ENCODE measurements around the gene CRYGC. TPM values are rescaled to one million over a fixed set of nuclear protein-coding genes. Genes with fewer than 3 reads are reported as not detected.
"Not testable (repeated sequence)": the region's sequence is repeated elsewhere in the genome, so short reads cannot be mapped to it uniquely, and the experiment has no call there.

Gene CRYGC
- total and polyA plus RNA-seq, 4 experiments from 2014 or later = not detected

- Histone ChIP-seq H3K4me3 (ENCODE audit: low read length in 2 of 2) (no peak overlapping the region), H3K4me1 (ENCODE audit: insufficient read depth, low read length) (no peaks in the 10 kb centered on the region), H3K27me3 (ENCODE audit: insufficient read depth, low read length) (no peaks in the 10 kb centered on the region), H3K27ac (ENCODE audit: low read depth, low read length) (no peak overlapping the region), H3K9me3 (ENCODE audit: control insufficient read depth in 1 of 2, low read length in 2 of 2) (no peaks in the 10 kb centered on the region), H3K36me3 (ENCODE audit: insufficient read depth, low read length) (no peaks in the 10 kb centered on the region)
- peaks cover 0 to 17% (median 13%) of the 10 kb centered on the region in 8 donors for H3K9me3 Mint-ChIP-seq
- CTCF ChIA-PET (ENCODE audit: partially characterized antibody) = no interaction called here
- POLR2A ChIA-PET (ENCODE audit: partially characterized antibody) = no interaction called here
- no peak for DNase-seq
- intact Hi-C loops (cut with micrococcal nuclease) = no loop called here
- H3K27ac Mint-ChIP-seq = no peak overlapping the region
- no peak overlapping the region for H3K4me3 Mint-ChIP-seq
- no peaks in the 10 kb centered on the region for H3K36me3 Mint-ChIP-seq
- H3K27me3 Mint-ChIP-seq = peaks cover 7 to 13% of the 10 kb centered on the region in 2 donors
- H3K4me1 Mint-ChIP-seq = no peaks in the 10 kb centered on the region
Observed at GRCh38 chr2:208147759-208148158, 18.1 kb upstream of the CRYGC start.

GRCh38 chr2:208147008-208147407, 17.4 kb upstream of the CRYGC start:
- Mint-ChIP-seq H3K4me1 (no peaks in the 10 kb centered on the region), H3K9me3 (peaks cover 0 to 15% (median 12%) of the 10 kb centered on the region in 8 donors), H3K36me3 (no peaks in the 10 kb centered on the region), H3K4me3 (no peak overlapping the region), H3K27ac (no peak overlapping the region), H3K27me3 (peaks cover 7 to 13% of the 10 kb centered on the region in 2 donors)
- intact Hi-C loops (cut with micrococcal nuclease) = no loop called here
- H3K27ac ChIP-seq (ENCODE audit: low read depth, low read length) = no peak overlapping the region
- H3K36me3 ChIP-seq (ENCODE audit: insufficient read depth, low read length) = no peaks in the 10 kb centered on the region
- no peak for DNase-seq
- H3K4me1 ChIP-seq (ENCODE audit: insufficient read depth, low read length) = no peaks in the 10 kb centered on the region
- no peak overlapping the region for H3K4me3 ChIP-seq (ENCODE audit: low read length in 2 of 2)
- no peaks in the 10 kb centered on the region for H3K27me3 ChIP-seq (ENCODE audit: insufficient read depth, low read length)
- ChIA-PET CTCF (ENCODE audit: partially characterized antibody) (interaction anchor here (1.4 kb wide), 1 partner anchor 10 kb away, joined by 3 read pairs; no protein-coding TSS in a partner anchor), POLR2A (ENCODE audit: partially characterized antibody) (no interaction called here)
- H3K9me3 ChIP-seq (ENCODE audit: control insufficient read depth in 1 of 2, low read length in 2 of 2) = no peaks in the 10 kb centered on the region

GRCh38 chr2:208146006-208146405, 16.4 kb upstream of the CRYGC start, which contains the start of gene CRYGB:
Gene CRYGB, minus strand, starts transcription at chr2:208146158. Its CDS starts 38 bp downstream, at chr2:208146120.
- no peak within 1 kb of the TSS for H3K27ac ChIP-seq (ENCODE audit: low read depth, low read length)
- Mint-ChIP-seq H3K27me3 (peaks cover 7 to 13% of the 10 kb centered on the region in 2 donors), H3K9me3 (peaks cover 0 to 8% (median 5%) of the 10 kb centered on the region in 8 donors), H3K4me3 (no peak within 1 kb of the TSS), H3K36me3 (no peaks in the 10 kb centered on the region), H3K4me1 (no peaks in the 10 kb centered on the region), H3K27ac (no peak within 1 kb of the TSS)
- ChIA-PET POLR2A (ENCODE audit: partially characterized antibody) (no interaction called here), CTCF (ENCODE audit: partially characterized antibody) (interaction anchor here (1.4 kb wide), 1 partner anchor 9 kb away, joined by 3 read pairs; no protein-coding TSS in a partner anchor)
- no peak for DNase-seq
- no peaks in the 10 kb centered on the region for H3K9me3 ChIP-seq (ENCODE audit: control insufficient read depth in 1 of 2, low read length in 2 of 2)
- H3K4me1 ChIP-seq (ENCODE audit: insufficient read depth, low read length) = no peaks in the 10 kb centered on the region
- no peaks in the 10 kb centered on the region for H3K27me3 ChIP-seq (ENCODE audit: insufficient read depth, low read length)
- no peak within 1 kb of the TSS for H3K4me3 ChIP-seq (ENCODE audit: low read length in 2 of 2)
- no peaks in the 10 kb centered on the region for H3K36me3 ChIP-seq (ENCODE audit: insufficient read depth, low read length)
- intact Hi-C loops (cut with micrococcal nuclease) = no loop called here

GRCh38 chr2:208142925-208143799, 13.5 kb upstream of the CRYGC start:
- no peaks in the 10 kb centered on the region for H3K27me3 ChIP-seq (ENCODE audit: insufficient read depth, low read length)
- H3K27ac ChIP-seq (ENCODE audit: low read depth, low read length) = no peak overlapping the region
- H3K4me3 ChIP-seq (ENCODE audit: low read length in 2 of 2) = no peak overlapping the region
- Mint-ChIP-seq H3K27ac (no peak overlapping the region), H3K27me3 (peaks cover 2 to 7% of the 10 kb centered on the region in 2 donors), H3K36me3 (no peaks in the 10 kb centered on the region), H3K4me1 (no peaks in the 10 kb centered on the region), H3K4me3 (no peak overlapping the region), H3K9me3 (peaks cover 0 to 4% (median 2%) of the 10 kb centered on the region in 8 donors)
- intact Hi-C loops (cut with micrococcal nuclease) = no loop called here
- ChIA-PET CTCF (ENCODE audit: partially characterized antibody) (interaction anchor here (1.0 to 1.4 kb wide), 2 partner anchors 12 to 33 kb away, joined by 3 read pairs; no protein-coding TSS in a partner anchor), POLR2A (ENCODE audit: partially characterized antibody) (no interaction called here)
- no peak for DNase-seq
- no peaks in the 10 kb centered on the region for H3K4me1 ChIP-seq (ENCODE audit: insufficient read depth, low read length)
- no peaks in the 10 kb centered on the region for H3K36me3 ChIP-seq (ENCODE audit: insufficient read depth, low read length)
- no peaks in the 10 kb centered on the region for H3K9me3 ChIP-seq (ENCODE audit: control insufficient read depth in 1 of 2, low read length in 2 of 2)

- Mint-ChIP-seq H3K36me3 (peaks cover 0 to 3% of the 10 kb centered on the region in 2 donors), H3K27me3 (peaks cover under 1 to 2% of the 10 kb centered on the region in 2 donors), H3K9me3 (peaks cover 0 to 7% (median 4%) of the 10 kb centered on the region in 8 donors), H3K4me1 (no peaks in the 10 kb centered on the region), H3K4me3 (no peak overlapping the region), H3K27ac (no peak overlapping the region)
- H3K4me1 ChIP-seq (ENCODE audit: insufficient read depth, low read length) = no peaks in the 10 kb centered on the region
- DNase-seq = no peak
- no peak overlapping the region for H3K27ac ChIP-seq (ENCODE audit: low read depth, low read length)
- H3K36me3 ChIP-seq (ENCODE audit: insufficient read depth, low read length) = no peaks in the 10 kb centered on the region
- H3K4me3 ChIP-seq (ENCODE audit: low read length in 2 of 2) = no peak overlapping the region
- CTCF ChIA-PET (ENCODE audit: partially characterized antibody) = interaction anchor here (1.0 to 1.4 kb wide), 3 partner anchors 11 to 33 kb away, joined by 3 read pairs; no protein-coding TSS in a partner anchor
- no peaks in the 10 kb centered on the region for H3K27me3 ChIP-seq (ENCODE audit: insufficient read depth, low read length)
- POLR2A ChIA-PET (ENCODE audit: partially characterized antibody) = no interaction called here
- H3K9me3 ChIP-seq (ENCODE audit: control insufficient read depth in 1 of 2, low read length in 2 of 2) = no peaks in the 10 kb centered on the region
- intact Hi-C loops (cut with micrococcal nuclease) = no loop called here
Observed at GRCh38 chr2:208142240-208142924, 12.8 kb upstream of the CRYGC start.

- H3K4me1 ChIP-seq (ENCODE audit: insufficient read depth, low read length) = no peaks in the 10 kb centered on the region
Observed at GRCh38 chr2:208139447-208139846, 9.8 kb upstream of the CRYGC start.

GRCh38 chr2:208138334-208138733, 8.7 kb upstream of the CRYGC start:
- DNase-seq; H3K4me1 ChIP-seq (ENCODE audit: insufficient read depth, low read length); H3K36me3 ChIP-seq (ENCODE audit: insufficient read depth, low read length); H3K4me1 Mint-ChIP-seq; H3K9me3 ChIP-seq (ENCODE audit: control insufficient read depth in 1 of 2, low read length in 2 of 2); H3K27ac ChIP-seq (ENCODE audit: low read depth, low read length); H3K27me3 Mint-ChIP-seq; H3K4me3 Mint-ChIP-seq; CTCF ChIA-PET (ENCODE audit: partially characterized antibody); H3K9me3 Mint-ChIP-seq; H3K36me3 Mint-ChIP-seq; intact Hi-C loops (cut with micrococcal nuclease); H3K27ac Mint-ChIP-seq; H3K4me3 ChIP-seq (ENCODE audit: low read length in 2 of 2); POLR2A ChIA-PET (ENCODE audit: partially characterized antibody); H3K27me3 ChIP-seq (ENCODE audit: insufficient read depth, low read length): not testable (repeated sequence)

More at GRCh38 chr2:208139447-208139846, 9.8 kb upstream of the CRYGC start:
- Mint-ChIP-seq H3K27me3 (no peaks in the 10 kb centered on the region), H3K4me1 (peaks cover 0 to 6% (median 1%) of the 10 kb centered on the region in 4 donors), H3K4me3 (no peak overlapping the region), H3K27ac (no peak overlapping the region), H3K36me3 (peaks cover 0 to 3% of the 10 kb centered on the region in 2 donors), H3K9me3 (peaks cover 0 to 8% (median 4%) of the 10 kb centered on the region in 8 donors)
- no peaks in the 10 kb centered on the region for H3K9me3 ChIP-seq (ENCODE audit: control insufficient read depth in 1 of 2, low read length in 2 of 2)
- H3K36me3 ChIP-seq (ENCODE audit: insufficient read depth, low read length) = no peaks in the 10 kb centered on the region
- no peaks in the 10 kb centered on the region for H3K27me3 ChIP-seq (ENCODE audit: insufficient read depth, low read length)
- intact Hi-C loops (cut with micrococcal nuclease) = no loop called here
- no peak overlapping the region for H3K4me3 ChIP-seq (ENCODE audit: low read length in 2 of 2)
- POLR2A ChIA-PET (ENCODE audit: partially characterized antibody) = no interaction called here
- CTCF ChIA-PET (ENCODE audit: partially characterized antibody) = interaction anchor here (0.6 kb wide), 1 partner anchor 30 kb away, joined by 3 read pairs; no protein-coding TSS in a partner anchor
- no peak for DNase-seq
- no peak overlapping the region for H3K27ac ChIP-seq (ENCODE audit: low read depth, low read length)
